ENCODE measurements around the gene C16orf96.

DNA sequence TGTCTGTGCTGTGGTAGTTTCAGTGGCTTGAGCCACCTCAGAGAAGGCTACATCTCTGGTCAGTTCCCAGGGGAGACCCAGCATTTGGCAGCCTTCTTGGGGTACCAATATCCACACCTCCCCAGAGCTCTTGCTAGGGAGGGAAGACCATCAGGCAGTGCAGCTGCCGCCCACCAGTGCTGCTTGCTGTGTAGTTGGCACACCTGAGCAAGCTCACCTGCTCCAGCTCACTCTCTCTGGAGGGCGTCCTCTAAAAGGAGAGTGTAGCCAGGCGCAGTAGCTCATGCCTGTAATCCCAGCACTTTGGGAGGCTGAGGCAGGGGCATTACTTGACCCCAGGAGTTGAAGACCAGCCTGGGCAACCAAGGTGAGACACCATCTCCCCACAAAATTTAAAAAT lies 47.3 kb upstream of the C16orf96 start:
- TF ChIP-seq EZH2 (IDR thresholded peaks at IDR 0.05; ENCODE audit: insufficient read depth, poor library complexity, severe bottlenecking) (no peak), EZH2phosphoT487 (IDR thresholded peaks at IDR 0.05; ENCODE audit: insufficient read depth, low read depth) (no peak)

Data from GM23248 (cell line).